SK-N-SH treated with all-trans-retinoic acid at 6 μM for 48 hours (cell line): ENCODE measurements around the gene ACSL1.

Experiments used
- BACH2 ChIP-seq: fragments of 250-450 bp; sonication (Bioruptor Pico); IDR thresholded peaks from 2 replicates; pipeline ENCODE4 v1.9.0; 2021; ENCODE audit warnings: mild to moderate bottlenecking, borderline replicate concordance
- SNAI2 ChIP-seq: fragments of 250-450 bp; sonication (Bioruptor Pico); IDR thresholded peaks from 2 replicates; pipeline ENCODE4 v1.5.0; 2020; ENCODE audit warnings: mild to moderate bottlenecking, moderate library complexity
- ZNF70 ChIP-seq: fragments of 450-650 bp; formaldehyde crosslinking; IDR thresholded peaks from 2 replicates; pipeline ENCODE4 v1.5.0; 2020; ENCODE audit warnings: mild to moderate bottlenecking, moderate library complexity
- TF ChIP-seq, protein P1 (sequence below): fragments of 250-450 bp; sonication (Bioruptor Pico); IDR thresholded peaks from 2 replicates; pipeline ENCODE4 v1.8.0; 2021; ENCODE audit warnings: low read depth, mild to moderate bottlenecking, moderate library complexity, borderline replicate concordance
- TF ChIP-seq, protein P2 (sequence below): fragments of 250-450 bp; sonication (Bioruptor Pico); IDR thresholded peaks from 2 replicates; pipeline ENCODE4 v1.8.0; 2020; ENCODE audit warnings: mild to moderate bottlenecking, moderate library complexity, borderline replicate concordance

DNA sequence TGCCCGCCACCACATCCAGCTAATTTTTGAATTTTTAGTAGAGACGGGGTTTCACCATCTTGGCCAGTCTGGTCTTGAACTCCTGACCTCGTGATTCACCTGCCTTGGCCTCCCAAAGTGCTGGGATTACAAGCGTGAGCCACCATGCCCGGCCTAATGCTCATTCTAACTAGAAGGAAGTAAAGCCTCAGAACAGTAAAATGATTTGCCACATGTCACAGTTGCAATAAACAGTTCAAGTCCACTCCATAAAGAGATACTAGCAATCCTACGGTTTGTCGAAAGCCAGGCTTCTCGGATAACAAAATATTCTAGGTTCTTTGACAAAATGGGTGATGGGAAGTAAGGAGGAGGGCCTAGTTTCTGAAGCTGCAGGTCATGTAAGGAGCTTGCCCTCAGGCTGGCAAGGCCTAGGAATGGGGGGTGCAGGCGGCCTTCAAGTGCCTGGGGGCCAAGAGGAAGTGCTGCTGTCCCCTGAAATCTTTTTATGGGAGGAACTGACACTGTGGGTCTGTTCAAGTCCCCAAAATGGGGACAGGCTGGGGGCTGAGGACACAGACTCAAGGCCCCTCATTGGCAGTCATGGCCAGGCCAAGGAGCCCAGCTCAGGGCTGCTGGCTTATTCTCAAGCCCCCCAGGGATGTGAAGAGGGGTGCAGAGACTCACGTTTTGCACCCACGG lies 31.8 kb upstream of the ACSL1 start:
- TF ChIP-seq SNAI2 (CRISPR knock-in tag) (no peak), BACH2 (CRISPR knock-in tag) (no peak), ZNF70 (CRISPR knock-in tag) (no peak)
- TF ChIP-seq, protein P1, sequence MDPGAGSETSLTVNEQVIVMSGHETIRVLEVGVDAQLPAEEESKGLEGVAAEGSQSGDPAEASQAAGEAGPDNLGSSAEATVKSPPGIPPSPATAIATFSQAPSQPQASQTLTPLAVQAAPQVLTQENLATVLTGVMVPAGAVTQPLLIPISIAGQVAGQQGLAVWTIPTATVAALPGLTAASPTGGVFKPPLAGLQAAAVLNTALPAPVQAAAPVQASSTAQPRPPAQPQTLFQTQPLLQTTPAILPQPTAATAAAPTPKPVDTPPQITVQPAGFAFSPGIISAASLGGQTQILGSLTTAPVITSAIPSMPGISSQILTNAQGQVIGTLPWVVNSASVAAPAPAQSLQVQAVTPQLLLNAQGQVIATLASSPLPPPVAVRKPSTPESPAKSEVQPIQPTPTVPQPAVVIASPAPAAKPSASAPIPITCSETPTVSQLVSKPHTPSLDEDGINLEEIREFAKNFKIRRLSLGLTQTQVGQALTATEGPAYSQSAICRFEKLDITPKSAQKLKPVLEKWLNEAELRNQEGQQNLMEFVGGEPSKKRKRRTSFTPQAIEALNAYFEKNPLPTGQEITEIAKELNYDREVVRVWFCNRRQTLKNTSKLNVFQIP, result no peak
- TF ChIP-seq, protein P2, sequence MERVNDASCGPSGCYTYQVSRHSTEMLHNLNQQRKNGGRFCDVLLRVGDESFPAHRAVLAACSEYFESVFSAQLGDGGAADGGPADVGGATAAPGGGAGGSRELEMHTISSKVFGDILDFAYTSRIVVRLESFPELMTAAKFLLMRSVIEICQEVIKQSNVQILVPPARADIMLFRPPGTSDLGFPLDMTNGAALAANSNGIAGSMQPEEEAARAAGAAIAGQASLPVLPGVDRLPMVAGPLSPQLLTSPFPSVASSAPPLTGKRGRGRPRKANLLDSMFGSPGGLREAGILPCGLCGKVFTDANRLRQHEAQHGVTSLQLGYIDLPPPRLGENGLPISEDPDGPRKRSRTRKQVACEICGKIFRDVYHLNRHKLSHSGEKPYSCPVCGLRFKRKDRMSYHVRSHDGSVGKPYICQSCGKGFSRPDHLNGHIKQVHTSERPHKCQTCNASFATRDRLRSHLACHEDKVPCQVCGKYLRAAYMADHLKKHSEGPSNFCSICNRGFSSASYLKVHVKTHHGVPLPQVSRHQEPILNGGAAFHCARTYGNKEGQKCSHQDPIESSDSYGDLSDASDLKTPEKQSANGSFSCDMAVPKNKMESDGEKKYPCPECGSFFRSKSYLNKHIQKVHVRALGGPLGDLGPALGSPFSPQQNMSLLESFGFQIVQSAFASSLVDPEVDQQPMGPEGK (CRISPR knock-in tag), result no peak
